Adipose tissue (tissue), 3 donors: ENCODE measurements around the gene MTFR1L. TPM values are rescaled to one million over a fixed set of nuclear protein-coding genes. Genes with fewer than 3 reads are reported as not detected.
"Not testable (repeated sequence)": the region's sequence is repeated elsewhere in the genome, so short reads cannot be mapped to it uniquely, and the experiment has no call there.

Experiments used
- H3K27ac ChIP-seq: one replicate; pipeline ENCODE4 v1.5.1; 2013; ENCODE audit warnings: low read depth, low read length
- WGBS, 3 donors: extraction: QIAGEN DNeasy Blood & Tissue Kit; methylation state at CpG; one replicate each; pipeline ENCODE4 v1.1.7; 2013; 5-methylcytosine and 5-hydroxymethylcytosine counted together
- polyA plus RNA-seq, 3 donors: library from polyadenylated mRNA; stranded (reverse); fragments of 200-250 nt; gene quantifications; one replicate each; pipeline ENCODE4 v1.2.3, GENCODE V29; 2013
- donor health status: healthy with polysubstance abuse.
- donor health status: Bipolar disorder and iron deficiency.
- donor health status: healthy.

Gene MTFR1L
- polyA plus RNA-seq, 3 donors: 28.7 to 52.7 (median 49.7) TPM

DNA sequence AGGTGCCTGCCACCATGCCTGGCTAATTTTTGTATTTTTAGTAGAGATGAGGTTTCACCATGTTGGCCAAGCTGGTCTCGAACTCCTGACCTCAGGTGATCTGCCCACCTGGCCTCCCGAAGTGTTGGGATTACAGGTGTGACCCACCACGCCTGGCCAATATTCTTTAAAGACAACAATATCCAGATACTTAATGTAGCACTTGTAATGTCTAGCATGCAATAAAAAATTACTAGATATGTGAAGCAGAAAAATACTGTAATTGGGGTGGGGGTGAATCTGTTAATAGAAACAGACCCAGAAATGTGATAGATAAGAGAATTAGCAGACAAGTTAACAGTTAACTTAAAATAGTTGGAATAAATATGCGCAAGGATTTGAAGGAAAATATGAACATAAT, 20.1 kb downstream of the MTFR1L start:
- WGBS, 3 donors: 97 to 98% (median 97%) methylated on average over 4 of the region's 4 CpGs
- not testable (repeated sequence) for H3K27ac ChIP-seq

DNA sequence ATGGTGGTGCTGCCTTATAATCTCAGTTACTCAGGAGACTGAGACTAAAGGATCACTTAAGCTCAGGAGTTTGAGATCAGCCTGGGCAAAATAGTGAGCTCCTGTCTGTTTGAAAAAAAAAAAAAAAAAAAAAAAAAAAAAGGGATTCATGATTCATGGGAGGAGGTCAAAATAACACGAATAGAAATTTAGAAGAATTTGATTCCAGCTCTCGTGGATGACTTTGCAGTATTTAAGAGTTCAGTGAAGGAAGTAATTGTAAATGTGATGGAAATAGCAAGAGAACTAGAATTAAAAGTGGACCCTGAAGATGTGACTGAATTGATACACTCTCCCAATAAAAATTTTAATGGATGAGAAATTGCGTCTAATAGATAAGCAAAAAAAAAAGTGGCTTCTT, 23.7 kb downstream of the MTFR1L start:
- 79 to 90% (median 79%) methylated on average over 3 of the region's 3 CpGs for WGBS, 3 donors
- no peak overlapping the region for H3K27ac ChIP-seq

DNA sequence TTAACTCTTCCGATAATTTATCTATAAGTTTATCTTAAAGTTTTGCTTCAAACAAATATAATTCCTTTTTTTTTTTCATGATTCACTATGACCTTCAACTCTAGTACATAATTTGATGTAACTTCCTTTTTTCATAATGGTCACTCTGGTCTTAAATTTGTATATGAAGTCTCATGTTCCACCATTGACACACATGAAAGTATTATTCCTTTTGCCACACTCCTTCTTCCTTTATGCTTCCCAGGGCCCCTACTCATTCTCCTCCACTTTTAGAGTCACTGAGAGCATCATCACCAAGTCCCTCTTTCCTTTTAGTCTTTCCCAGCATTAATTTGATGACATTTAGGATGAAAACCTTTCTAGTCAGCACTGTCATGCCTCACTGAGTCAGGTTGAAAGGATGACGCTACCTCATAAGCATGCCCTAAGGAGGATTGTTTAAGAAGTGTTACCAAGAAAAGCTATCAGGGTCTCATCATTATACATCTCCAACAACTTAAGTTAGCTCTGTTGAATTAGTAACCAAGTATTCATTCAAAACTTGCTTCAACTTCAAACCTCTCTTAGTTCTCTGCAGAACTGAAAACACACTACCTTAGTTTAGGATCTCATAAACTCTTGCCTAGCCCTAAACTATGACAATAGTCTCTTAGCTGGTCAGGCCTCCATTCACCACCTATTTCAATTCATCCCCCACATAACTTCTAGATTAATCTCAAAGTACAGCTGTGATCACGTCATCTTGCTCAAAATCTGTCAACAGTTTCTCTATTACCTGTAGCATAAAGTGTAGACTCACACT, 25.0 kb downstream of the MTFR1L start:
- 91 to 95% (median 92%) methylated on average over 3 of the region's 3 CpGs for WGBS, 3 donors
- H3K27ac ChIP-seq: no peak overlapping the region

DNA sequence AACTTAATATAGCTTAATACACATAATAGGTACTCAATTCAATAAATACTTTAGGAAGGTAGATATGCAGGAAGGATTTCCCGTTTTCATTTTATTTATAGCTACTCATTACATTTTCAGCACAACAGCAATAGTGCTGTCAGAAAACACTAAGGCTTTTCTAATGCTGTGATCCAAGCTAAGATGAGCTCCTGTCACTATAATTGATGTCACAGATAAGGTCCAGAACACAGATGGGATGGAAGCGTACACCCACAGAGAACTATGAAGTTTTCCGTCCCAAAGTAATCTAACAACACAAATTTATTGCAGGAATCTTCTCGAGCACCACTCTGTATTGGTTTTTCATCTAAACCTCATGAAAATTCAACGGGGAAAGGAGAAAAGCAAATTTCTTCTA, 25.9 kb downstream of the MTFR1L start:
- WGBS, 3 donors: 80 to 83% (median 80%) methylated on average over 5 of the region's 5 CpGs
- H3K27ac ChIP-seq: no peak overlapping the region

DNA sequence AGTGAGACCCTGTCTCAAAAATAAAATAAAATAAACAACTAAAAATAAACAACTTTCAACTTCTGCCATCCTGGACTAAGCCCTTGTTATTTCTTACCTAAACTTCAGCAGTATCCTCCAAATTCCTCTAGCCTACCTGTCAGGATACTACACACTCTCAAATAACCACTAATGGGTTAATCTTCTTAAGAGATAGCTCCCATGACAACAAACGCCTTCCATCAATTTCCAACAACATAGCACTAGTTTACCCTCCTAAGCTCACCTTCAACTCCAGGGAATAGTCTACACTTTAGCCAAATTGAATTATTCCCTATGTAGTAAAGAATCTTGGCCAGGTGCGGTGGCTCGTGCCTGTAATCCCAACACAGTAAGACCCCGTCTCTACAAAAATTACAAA, 28.2 kb downstream of the MTFR1L start:
- no peak overlapping the region for H3K27ac ChIP-seq
- 64 to 81% (median 81%) methylated on average over 4 of the region's 4 CpGs for WGBS, 3 donors

DNA sequence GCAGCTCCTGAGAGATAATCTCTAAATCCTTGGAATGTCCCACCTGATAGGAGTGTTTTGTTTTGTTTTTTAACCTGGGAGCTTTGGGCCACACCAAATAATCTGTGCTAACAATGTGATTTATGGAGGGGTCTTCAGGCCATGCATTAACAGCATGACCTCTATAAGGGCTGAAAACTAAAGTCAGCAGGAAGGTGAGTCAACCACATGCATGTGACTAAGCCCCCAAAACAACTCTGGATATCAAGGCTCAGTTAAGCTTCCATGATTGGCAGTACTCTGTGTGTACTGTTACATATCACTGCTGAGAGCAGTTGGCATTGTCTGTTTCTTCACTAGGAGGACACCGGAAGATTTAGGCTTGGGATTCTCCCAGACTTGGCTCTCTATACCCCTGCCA, 28.8 kb downstream of the MTFR1L start:
- WGBS, 3 donors: 75 to 83% (median 79%) methylated on average over 1 of the region's 1 CpG
- H3K27ac ChIP-seq: no peak overlapping the region

DNA sequence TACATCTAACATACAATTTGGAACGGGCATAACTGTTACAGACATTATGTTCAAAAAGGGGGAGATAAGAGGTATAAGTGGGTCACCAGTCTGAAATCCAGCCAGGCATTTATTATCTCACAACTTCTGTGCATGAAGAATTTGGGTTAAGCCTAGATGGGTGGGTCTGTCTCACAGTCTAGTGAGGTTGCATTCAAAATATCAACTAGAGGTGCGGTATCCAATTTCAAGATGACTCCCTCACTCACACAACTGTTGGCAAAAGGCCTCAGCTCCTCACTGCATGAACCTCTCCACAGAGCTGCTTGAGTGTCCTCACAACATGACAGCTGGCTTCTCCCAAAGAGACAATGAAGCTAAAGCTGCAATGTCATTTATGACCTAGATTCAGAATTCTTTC, 34.8 kb downstream of the MTFR1L start:
- no peak overlapping the region for H3K27ac ChIP-seq
- WGBS, 3 donors: 87 to 95% (median 91%) methylated on average over 2 of the region's 2 CpGs

DNA sequence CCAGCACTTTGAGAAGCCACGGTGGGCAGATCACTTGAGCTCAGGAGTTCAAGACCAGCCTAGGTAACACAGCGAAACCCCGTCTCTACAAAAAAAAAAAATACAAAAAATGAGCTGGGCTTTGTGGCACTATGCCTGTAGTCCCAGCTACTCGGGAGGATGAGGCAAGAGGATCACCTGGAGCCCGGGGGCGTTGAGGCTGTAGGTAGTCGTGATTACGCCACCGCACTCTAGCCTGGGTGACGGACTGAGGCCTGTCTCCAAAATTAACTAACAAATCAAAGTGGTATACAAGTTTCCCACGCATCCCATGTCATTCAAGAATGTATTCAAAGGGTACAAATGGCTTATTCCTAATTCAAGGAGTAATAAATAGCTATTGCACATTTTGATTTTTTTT, 37.1 kb downstream of the MTFR1L start:
- WGBS, 3 donors: 88 to 91% (median 91%) methylated on average over 11 of the region's 11 CpGs
- H3K27ac ChIP-seq: no peak overlapping the region

DNA sequence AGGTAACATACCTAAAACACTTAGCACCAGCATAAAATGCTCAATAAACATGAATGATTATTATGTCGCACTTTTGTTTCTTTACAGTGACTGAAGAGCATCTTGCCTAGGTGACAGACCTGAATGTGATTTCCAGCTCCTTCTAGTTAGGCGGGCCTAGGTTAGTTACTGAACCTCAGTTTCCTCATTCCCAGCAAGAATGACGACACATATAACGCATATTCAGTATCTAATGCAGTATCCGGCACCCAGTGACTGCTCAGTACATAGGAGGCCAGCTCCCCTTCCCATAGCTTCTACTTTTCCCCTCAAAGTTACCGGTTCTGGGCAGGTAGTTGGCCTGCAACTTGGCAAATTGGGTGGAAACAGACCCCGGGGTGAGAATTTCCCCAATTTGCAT, 38.7 kb downstream of the MTFR1L start:
- 37 to 53% (median 50%) methylated on average over 7 of the region's 7 CpGs for WGBS, 3 donors
- H3K27ac ChIP-seq: no peak overlapping the region

DNA sequence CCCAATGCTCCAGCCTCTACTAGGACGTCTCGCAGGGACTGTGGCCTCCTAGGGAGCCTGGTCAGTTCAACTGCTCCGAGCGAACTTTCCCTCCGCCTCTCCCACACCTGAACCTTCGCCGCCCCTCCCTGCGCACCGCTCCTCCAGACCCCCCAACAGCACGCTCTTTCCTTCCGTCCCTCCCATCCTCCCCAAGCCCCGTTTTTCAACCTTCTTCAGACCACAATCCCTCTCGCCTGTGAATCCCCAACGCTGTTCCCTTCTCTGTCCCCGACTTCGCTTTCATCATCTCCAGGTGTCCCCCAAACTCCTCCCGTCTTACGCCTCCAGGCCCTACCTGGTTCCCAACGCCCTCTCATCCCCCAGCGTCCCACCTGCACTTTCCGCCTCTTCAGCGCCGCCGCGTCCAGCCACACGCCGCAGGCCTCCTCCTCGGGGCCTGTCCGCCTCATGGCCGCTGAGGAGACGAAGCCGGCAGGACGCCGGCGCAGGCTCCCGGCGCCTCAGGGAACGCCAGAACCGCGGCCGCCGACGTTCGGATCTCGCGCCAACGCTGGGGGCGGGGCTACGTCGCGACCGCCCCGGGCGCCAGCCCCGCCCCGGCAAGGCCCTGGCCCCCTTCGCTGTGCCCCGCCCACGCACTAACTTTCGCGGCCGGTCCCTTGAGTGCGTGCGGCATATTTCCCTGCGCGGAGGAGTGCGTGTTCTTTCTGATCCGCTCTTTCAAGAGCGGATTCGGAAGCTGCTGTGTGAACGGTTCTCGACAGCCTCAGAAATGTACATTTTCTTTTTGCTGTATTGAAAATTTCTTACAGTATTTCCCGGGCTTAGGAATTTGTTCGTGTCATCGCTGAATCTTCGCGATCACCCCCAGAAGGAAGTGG, 39.4 kb downstream of the MTFR1L start, which contains the start of gene AUNIP:
AUNIP (minus strand) TSS at position 552 of the 884 bp plus-strand sequence; CDS start at position 452, 100 bp downstream.
- WGBS, 3 donors: 1 to 3% (median 2%) methylated on average over 77 of the region's 77 CpGs
- H3K27ac ChIP-seq: no peak within 1 kb of the TSS

DNA sequence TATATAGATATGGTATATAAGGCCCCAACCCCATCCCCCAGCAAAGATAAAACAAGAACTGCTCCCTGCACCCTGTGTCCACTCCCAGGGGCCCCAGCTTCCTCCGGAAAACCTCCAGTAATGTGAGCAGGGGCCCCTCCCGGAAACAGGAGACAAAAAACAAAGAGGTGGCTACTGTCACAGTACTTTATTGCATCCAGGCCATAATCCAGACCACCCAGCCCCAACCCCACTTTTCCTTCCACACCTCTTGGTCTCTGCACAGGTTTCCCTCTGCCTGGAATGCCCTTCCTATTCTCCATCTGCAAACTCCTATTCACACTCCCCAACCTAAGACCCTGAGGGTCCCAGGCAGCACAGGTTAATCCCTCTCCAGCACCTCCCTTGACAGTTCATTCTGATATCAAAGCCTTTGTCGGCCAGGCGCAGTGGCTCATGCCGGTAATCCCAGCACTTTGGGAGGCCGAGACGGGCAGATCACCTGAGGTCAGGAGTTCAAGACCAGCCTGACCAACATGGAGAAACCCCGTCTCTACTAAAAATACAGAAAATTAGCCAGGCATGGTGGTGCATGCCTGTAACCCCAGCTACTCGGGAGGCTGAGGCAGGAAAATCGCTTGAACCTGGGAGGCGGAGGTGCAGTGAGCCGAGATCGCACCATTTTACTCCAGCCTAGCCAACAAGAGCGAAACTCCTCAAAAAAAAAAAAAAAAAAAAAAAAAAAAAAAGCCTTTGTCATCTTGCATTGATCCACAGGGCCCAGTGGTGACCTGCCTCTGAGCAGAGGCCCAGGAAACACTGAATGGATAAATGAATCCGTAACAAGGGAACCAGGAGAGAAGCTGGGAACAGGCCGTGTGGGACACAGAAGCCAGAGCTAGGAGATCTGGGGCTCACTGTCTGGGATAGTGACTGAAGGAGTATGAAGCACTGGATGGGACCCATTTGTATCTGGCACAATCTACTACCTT, 41.8 kb downstream of the MTFR1L start:
- WGBS, 3 donors: 59 to 76% (median 66%) methylated on average over 16 of the region's 16 CpGs
- H3K27ac ChIP-seq: no peak overlapping the region

DNA sequence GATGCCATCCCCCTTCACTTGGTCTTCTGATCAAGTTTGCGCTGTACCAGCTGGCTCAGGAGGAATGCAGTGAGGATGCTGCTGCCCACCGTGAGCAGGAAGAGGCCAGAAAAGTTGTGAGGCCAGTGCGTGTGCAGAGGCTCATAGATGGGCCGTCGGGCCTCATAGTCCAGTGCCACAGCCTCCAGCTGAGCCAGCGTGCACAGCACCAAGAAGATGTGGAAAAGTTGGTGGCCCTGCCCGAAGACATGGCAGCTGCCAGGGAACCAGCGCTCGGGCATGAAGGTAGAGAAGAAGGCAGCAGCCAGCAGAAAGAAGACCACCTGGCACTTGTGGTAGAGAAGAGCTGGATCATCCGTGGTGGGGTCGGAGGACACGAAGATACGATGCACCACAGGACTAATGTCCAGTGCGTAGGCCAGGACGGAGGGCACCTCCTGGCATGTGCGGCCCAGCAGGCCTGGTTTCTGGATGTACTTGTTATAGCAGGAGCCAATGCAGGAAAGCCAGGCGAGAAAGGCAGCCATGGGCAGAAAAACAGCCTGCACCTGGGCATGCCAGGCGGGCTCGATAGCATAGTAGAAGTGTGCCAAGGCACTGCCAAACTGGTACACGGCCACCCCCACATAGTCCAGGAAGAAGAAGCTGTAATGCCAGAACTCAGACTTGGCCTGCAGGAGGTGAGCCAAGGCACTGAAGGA, 43.2 kb downstream of the MTFR1L start:
- H3K27ac ChIP-seq: no peak overlapping the region
- 82 to 95% (median 93%) methylated on average over 20 of the region's 20 CpGs for WGBS, 3 donors

DNA sequence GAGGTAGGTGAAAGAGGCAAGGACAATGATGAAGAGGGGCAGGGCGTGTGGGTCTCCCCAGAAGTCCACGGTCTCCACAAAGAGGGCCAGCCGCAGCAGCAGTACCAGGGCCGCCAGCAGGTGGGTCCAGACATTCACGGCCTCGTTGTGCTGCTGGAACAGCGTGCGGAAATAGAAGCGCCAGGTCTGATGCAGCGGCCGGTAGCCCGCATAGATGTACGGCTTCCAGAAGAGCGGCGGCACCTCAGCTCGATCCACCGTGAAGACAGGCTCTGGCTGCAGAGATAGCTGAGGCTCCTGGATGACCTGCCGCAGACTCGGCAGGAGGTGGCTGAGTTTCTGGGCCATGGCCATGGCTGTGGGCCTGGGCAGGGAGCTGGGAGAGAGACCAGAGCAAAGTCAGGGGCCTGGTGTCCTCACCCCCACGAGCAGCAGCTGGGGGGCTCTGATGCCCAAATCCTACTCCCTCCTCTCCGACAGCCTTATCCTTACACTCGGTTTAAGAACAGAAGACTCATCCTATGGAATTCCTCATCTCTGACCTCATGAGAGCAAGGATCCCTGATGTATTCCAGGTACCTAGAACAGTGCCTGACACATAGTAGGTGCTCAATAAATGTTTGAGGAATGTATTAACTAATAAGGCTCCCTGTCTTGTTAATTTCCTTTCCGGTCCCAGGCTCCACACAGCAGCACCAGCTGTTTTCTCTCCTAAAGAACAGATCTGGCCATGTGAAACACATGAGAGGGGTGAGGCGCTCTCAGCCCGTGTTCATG, 43.9 kb downstream of the MTFR1L start:
- H3K27ac ChIP-seq: no peak overlapping the region
- WGBS, 3 donors: 92 to 95% (median 94%) methylated on average over 25 of the region's 25 CpGs

DNA sequence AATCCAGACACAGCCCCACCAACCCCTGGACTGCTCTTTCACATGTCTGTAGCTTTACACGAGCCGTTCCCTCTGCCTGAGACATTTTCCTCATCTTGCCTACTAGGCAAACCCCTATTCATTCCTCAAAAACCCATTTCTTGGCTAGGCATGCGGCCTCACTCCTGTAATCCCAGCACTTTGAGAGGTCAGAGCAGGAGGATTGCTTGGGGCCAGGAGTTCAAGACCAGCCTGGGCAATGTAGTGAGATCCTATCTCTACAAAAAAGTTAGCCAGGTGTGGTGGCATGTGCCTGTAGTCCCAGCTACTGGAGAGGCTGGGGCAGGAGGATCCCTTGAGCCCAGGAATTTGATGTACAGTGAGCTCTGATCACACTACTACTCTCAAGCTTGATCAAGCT, 44.7 kb downstream of the MTFR1L start:
- H3K27ac ChIP-seq: no peak overlapping the region
- 84 to 93% (median 89%) methylated on average over 3 of the region's 3 CpGs for WGBS, 3 donors

DNA sequence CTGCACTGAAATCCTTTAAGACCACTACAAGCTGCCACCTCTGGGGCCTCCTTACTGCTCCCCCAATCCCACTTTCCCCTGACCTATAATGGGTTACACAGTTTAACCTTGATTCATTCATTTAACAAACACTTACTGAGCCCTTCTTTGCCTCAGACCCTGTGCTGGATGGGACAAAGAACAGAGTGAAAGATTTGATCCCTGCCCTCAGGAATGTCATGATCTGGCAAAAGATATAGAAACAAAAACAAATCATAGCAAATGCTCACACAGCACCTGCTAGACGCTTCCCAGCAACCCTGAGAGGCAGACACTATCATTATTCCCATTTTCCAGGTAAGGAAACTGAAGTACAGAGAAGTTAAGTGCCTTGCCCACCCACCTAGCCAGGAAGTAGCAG, 46.5 kb downstream of the MTFR1L start:
- 47 to 90% (median 86%) methylated on average over 1 of the region's 1 CpG for WGBS, 3 donors
- H3K27ac ChIP-seq: no peak overlapping the region

DNA sequence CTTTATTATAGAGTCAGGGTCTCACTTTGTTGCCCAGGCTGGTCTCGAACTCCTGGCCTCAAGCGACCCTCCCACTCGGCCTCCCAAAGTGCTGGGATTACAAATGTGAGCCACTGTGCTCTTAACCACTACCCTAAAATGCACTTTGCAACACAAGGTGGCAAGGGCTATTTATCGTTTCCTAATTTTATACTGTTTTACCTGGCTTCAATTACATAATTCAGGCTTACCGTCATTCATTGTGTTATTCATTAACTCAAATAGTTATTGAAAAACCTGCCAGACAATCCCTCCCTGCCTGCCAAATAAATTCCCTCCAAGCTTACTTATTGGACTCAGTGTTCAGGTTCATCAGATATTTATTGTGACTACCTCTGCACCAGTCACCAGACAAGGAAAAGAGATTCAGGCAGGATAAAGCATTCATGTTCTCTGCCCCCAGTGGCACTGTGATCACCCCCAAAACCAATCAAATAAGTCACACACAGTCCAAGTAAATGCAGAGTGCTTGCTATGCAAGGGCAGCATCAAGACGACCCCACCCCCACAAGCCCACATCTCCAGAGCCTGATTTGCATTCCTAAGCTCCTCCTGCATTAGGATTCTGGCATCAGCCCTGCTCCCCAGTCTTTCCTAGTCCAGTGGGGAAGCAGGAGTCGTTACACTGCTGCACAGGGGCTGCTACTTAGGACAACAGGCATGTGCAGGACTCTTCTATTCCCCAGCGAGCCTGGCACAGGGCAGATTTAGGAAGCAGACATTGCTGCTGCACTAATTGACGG, 47.6 kb downstream of the MTFR1L start:
- H3K27ac ChIP-seq: no peak overlapping the region

More for the DNA sequence above, 47.6 kb downstream of the MTFR1L start:
- WGBS, 3 donors: 30 to 79% (median 77%) methylated on average over 9 of the region's 9 CpGs
